ENCODE data around the gene UNC119.

GRCh38 chr17:28547623-28548416 lies 4.6 kb downstream of the UNC119 start:
- TF ChIP-seq CTCF (IDR thresholded peaks at IDR 0.05; ENCODE audit: insufficient read depth, low read depth, low read length) (peak; percentile 80), EZH2 (IDR thresholded peaks at IDR 0.05; ENCODE audit: insufficient read depth, low read length) (no peak)
